ENCODE results near the gene VPS13D.
A peak's percentile ranks its signal among the peaks of the same experiment; 100 is the strongest.
"Not testable (repeated sequence)": the region's sequence is repeated elsewhere in the genome, so short reads cannot be mapped to it uniquely, and the experiment has no call there.

VPS13D gene

DNA sequence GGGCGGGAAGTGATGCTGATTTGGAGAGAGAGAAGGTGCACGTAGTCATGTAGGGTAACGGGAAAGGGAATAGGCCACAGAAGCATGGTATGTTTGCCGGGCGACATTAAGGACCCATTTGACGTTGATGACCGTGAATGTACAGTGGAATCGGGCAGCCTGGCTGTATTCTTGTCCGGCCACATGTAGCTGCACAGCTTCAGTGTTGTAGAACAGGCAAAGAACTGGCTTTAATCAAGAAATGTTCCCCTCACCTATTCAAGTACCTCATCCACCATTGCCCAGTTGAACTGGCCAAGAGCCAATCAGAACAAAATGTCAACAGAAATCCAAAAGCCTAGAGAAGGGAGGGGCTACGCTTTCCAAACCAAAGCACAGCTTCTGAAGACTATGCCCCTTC is 283.4 kb downstream of the VPS13D start:
- no peak overlapping the region for H3K9ac ChIP-seq (ENCODE audit: insufficient read length)
- TF ChIP-seq FOXP2 (optimal IDR thresholded peaks at IDR 0.05; ENCODE audit: control extremely low read depth, extremely low read length, insufficient read depth) (no peak), POLR2AphosphoS5 (IDR thresholded peaks at IDR 0.05; ENCODE audit: borderline replicate concordance, low read depth, low read length) (no peak), EZH2 (IDR thresholded peaks at IDR 0.05) (no peak)
- no peak overlapping the region for H3K4me3 ChIP-seq
- H3K27ac ChIP-seq = no peak overlapping the region
- no peaks in the 10 kb centered on the region for H3K36me3 ChIP-seq (ENCODE audit: insufficient read depth, low read length)
- H3K9me3 ChIP-seq (ENCODE audit: low read depth, low read length) = no peaks in the 10 kb centered on the region
- no peak for DNase-seq (ENCODE audit: low read depth, low spot score)

DNA sequence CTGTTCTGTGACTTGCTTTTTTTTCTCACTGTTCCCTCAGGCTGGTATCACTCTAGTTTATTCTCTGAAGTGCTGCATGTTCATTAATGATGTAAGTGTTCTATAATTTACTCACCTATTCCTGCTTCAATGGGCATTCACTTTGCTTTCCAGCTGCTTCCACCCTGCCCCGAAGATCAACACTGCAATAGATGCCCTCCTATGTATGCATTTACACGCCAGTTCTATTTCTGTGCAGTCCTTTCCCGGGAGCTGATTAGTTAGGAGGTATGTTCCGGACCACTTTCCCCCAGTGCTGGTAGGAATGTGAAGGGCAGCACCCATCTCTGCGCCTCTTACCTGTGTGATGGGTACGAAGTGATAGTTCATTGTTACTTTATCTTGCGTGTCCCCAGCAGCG is 284.8 kb downstream of the VPS13D start:
- Histone ChIP-seq H3K36me3 (ENCODE audit: insufficient read depth, low read length) (no peaks in the 10 kb centered on the region), H3K9ac (ENCODE audit: insufficient read length) (no peak overlapping the region), H3K9me3 (ENCODE audit: low read depth, low read length) (no peaks in the 10 kb centered on the region), H3K4me3 (no peak overlapping the region), H3K27ac (no peak overlapping the region)
- DNase-seq (ENCODE audit: low read depth, low spot score) = no peak
- TF ChIP-seq POLR2AphosphoS5 (IDR thresholded peaks at IDR 0.05; ENCODE audit: borderline replicate concordance, low read depth, low read length) (no peak), FOXP2 (optimal IDR thresholded peaks at IDR 0.05; ENCODE audit: control extremely low read depth, extremely low read length, insufficient read depth) (no peak), EZH2 (IDR thresholded peaks at IDR 0.05) (no peak)

DNA sequence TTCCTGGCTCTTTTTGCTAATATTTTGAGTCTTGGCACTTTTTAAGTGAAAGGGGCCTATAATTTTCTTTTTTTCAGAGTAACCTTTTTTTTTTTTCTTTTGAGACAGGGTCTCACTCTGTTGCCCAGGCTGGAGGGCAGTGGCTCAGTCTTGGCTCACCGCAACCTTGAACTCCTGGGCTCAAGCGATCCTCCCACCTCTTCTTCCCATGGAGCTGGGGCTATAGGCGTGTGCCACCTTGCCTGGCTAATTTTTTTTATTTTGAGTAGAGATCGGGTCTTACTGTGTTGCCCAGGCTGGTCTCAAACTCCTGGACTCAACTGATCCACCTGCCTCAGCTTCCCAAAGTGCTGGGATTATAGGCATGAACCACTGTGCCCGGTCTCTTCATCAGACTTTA is 285.4 kb downstream of the VPS13D start:
- no peak overlapping the region for H3K9ac ChIP-seq (ENCODE audit: insufficient read length)
- no peak for DNase-seq (ENCODE audit: low read depth, low spot score)
- no peak overlapping the region for H3K4me3 ChIP-seq
- no peaks in the 10 kb centered on the region for H3K9me3 ChIP-seq (ENCODE audit: low read depth, low read length)
- no peak overlapping the region for H3K27ac ChIP-seq
- no peak for TF ChIP-seq EZH2 (IDR thresholded peaks at IDR 0.05)
- TF ChIP-seq FOXP2 (optimal IDR thresholded peaks at IDR 0.05; ENCODE audit: control extremely low read depth, extremely low read length, insufficient read depth) = no peak
- TF ChIP-seq POLR2AphosphoS5 (IDR thresholded peaks at IDR 0.05; ENCODE audit: borderline replicate concordance, low read depth, low read length) = no peak
- H3K36me3 ChIP-seq (ENCODE audit: insufficient read depth, low read length) = no peaks in the 10 kb centered on the region

DNA sequence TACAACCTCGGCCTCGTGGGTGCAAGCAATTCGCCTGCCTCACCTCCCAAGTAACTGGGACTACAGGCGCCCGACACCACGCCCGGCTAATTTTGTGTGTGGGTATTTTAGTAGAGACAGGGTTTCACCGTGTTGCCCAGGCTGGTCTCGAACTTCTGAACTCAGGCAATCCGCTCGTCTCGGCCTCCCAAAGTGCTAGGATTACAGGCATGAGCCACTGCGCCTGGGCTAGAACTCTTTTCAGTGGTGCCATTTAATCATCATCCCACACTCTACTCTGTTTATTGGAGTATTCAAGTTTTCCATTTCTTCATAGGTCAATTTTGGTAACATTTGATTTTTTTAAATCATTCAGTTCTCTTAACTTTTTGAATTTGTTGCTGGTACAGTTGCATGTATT is 286.9 kb downstream of the VPS13D start:
- Histone ChIP-seq H3K4me3 (no peak overlapping the region), H3K9me3 (ENCODE audit: low read depth, low read length) (no peaks in the 10 kb centered on the region), H3K27ac (no peak overlapping the region), H3K9ac (ENCODE audit: insufficient read length) (no peak overlapping the region), H3K36me3 (ENCODE audit: insufficient read depth, low read length) (no peaks in the 10 kb centered on the region)
- TF ChIP-seq POLR2AphosphoS5 (IDR thresholded peaks at IDR 0.05; ENCODE audit: borderline replicate concordance, low read depth, low read length) = no peak
- no peak for TF ChIP-seq EZH2 (IDR thresholded peaks at IDR 0.05)
- TF ChIP-seq FOXP2 (optimal IDR thresholded peaks at IDR 0.05; ENCODE audit: control extremely low read depth, extremely low read length, insufficient read depth) = no peak
- no peak for DNase-seq (ENCODE audit: low read depth, low spot score)

DNA sequence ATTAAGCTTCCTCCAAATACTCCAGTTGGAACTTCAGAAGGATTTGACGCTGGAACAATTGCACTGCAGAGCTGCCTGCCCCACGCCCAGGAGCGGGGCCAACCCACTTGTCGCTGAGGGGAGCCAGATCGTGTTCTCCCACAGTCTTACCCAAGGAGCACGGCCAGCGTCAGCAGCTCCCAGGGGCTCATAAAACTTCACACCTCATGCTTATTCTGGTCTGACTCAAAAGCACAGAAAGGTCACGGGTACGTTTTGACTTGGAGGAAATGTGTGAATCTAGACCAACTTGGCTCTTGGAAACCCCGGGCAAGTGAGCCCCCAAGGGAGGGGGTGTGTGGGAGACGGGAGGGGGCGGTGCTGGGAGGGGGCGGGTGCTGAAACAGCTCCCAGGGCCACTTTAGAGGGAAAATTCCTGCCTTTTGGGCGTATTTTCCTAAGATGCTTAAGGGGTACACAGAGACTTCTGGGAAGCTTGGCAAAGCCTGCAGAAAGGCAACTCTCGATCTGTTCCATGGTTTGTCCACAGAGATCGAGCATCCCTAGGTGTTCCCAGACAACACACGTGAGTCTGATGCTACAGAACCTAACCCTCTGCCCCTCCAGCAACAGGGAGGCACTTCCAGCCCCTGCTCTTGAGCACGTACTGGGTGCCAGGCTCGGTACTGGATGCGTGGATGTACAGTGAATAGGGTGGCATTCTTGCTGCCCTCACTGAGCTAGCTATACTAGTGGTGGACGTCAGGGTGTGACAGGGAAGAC is 289.3 kb downstream of the VPS13D start:
- no peaks in the 10 kb centered on the region for H3K9me3 ChIP-seq (ENCODE audit: low read depth, low read length)
- no peak overlapping the region for H3K27ac ChIP-seq
- TF ChIP-seq POLR2AphosphoS5 (IDR thresholded peaks at IDR 0.05; ENCODE audit: borderline replicate concordance, low read depth, low read length) = no peak
- TF ChIP-seq EZH2 (IDR thresholded peaks at IDR 0.05) = no peak
- no peak for TF ChIP-seq FOXP2 (optimal IDR thresholded peaks at IDR 0.05; ENCODE audit: control extremely low read depth, extremely low read length, insufficient read depth)
- H3K9ac ChIP-seq (ENCODE audit: insufficient read length) = no peak overlapping the region
- H3K36me3 ChIP-seq (ENCODE audit: insufficient read depth, low read length) = no peaks in the 10 kb centered on the region
- DNase-seq (ENCODE audit: low read depth, low spot score) = no peak
- H3K4me3 ChIP-seq = no peak overlapping the region

DNA sequence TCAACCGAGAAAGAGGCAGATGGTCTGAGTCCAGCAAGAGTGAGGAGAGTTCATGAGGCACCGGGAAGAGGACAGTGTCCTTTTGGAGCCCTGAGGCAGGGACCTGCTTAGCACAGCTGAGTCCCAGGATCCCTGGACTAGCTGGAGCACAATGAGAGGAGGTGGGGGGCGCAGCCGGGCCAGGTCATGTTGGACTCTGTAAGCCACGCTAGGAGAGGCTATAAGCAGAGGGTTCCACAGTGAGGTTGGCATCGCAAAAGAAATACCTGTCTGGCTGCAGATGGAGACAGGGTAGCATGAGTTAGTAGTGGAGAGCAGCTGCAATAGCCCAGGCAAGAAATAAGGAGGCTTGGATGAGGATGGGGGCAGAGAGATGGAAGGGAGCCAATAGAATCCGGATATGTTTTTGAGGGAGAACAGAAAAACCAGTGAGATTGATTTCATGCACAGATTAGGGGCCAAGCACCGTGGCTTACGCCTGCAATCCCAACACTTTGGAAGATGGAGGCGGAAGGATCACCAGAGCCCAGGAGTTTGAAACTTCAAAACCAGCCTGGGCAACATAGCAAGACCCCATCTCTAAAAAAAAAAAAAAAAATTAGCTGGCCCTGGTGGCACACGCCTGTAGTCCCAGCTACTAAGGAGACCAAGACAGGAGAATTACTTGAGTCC is 290.0 kb downstream of the VPS13D start:
- Histone ChIP-seq H3K27ac (no peak overlapping the region), H3K9ac (ENCODE audit: insufficient read length) (no peak overlapping the region), H3K4me3 (no peak overlapping the region), H3K36me3 (ENCODE audit: insufficient read depth, low read length) (no peaks in the 10 kb centered on the region), H3K9me3 (ENCODE audit: low read depth, low read length) (no peaks in the 10 kb centered on the region)
- no peak for DNase-seq (ENCODE audit: low read depth, low spot score)
- TF ChIP-seq EZH2 (IDR thresholded peaks at IDR 0.05) = no peak
- TF ChIP-seq FOXP2 (optimal IDR thresholded peaks at IDR 0.05; ENCODE audit: control extremely low read depth, extremely low read length, insufficient read depth) = no peak
- TF ChIP-seq POLR2AphosphoS5 (IDR thresholded peaks at IDR 0.05; ENCODE audit: borderline replicate concordance, low read depth, low read length) = no peak

DNA sequence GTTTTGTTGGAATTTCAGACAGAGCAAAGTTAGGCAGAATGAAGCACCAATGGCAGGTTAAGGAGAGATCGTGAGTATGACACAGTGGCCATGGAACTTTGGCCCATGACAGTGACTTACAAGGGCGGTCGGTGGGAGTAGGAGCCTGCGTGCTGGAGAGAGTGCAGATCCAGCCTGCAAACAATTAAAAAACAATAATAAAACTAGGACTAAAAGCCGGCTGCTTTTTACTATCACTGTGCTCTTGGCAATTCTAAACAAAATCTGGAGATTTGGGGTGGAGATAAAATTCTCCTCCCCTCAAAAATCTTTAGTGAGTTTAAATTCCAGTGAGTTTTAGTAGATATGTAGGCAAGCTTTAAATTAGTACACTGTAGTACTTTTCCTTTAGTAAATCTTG is 291.3 kb downstream of the VPS13D start:
- Histone ChIP-seq H3K9ac (ENCODE audit: insufficient read length) (no peak overlapping the region), H3K36me3 (ENCODE audit: insufficient read depth, low read length) (no peaks in the 10 kb centered on the region), H3K27ac (0 out of 2 replicates have a peak overlapping the region, but pooled peaks have one; percentile 42), H3K9me3 (ENCODE audit: low read depth, low read length) (no peaks in the 10 kb centered on the region), H3K4me3 (no peak overlapping the region)
- DNase-seq (ENCODE audit: low read depth, low spot score) = no peak
- no peak for TF ChIP-seq POLR2AphosphoS5 (IDR thresholded peaks at IDR 0.05; ENCODE audit: borderline replicate concordance, low read depth, low read length)
- no peak for TF ChIP-seq FOXP2 (optimal IDR thresholded peaks at IDR 0.05; ENCODE audit: control extremely low read depth, extremely low read length, insufficient read depth)
- no peak for TF ChIP-seq EZH2 (IDR thresholded peaks at IDR 0.05)

DNA sequence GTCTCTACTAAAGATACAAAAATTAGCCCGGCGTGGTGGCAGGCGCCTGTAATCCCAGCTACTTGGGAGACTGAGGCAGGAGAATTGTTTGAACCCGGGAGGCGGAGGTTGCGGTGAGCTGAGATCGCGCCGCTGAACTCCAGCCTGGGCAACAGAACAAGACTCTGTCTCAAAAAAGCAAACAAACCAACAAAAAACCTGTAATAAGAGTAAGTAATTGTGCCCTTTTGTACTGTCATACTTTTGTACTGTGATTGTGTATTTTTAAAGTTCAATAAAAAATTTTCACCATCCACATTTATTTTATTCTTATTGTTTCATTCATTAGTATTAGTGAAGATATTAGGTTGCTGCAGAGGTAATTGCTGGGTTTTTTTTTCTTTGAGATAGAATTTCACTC is 292.9 kb downstream of the VPS13D start:
- not testable (repeated sequence) for H3K9me3 ChIP-seq (ENCODE audit: low read depth, low read length); H3K27ac ChIP-seq; DNase-seq (ENCODE audit: low read depth, low spot score); H3K36me3 ChIP-seq (ENCODE audit: insufficient read depth, low read length); H3K4me3 ChIP-seq; H3K9ac ChIP-seq (ENCODE audit: insufficient read length)

Measured in SK-N-MC (cell line).